ENCODE data around the gene FICD.
"Not testable (repeated sequence)": the region's sequence is repeated elsewhere in the genome, so short reads cannot be mapped to it uniquely, and the experiment has no call there.

The FICD gene

GRCh38 chr12:108484845-108485244 lies 30.2 kb upstream of the FICD start:
- H3K4me2 ChIP-seq, result no peak overlapping the region
- no peak overlapping the region for H3K27ac ChIP-seq
- H3K36me3 ChIP-seq (ENCODE audit: insufficient read depth), result no peaks in the 10 kb centered on the region

GRCh38 chr12:108485371-108485770 lies 29.7 kb upstream of the FICD start:
- H2AFZ ChIP-seq (ENCODE audit: low read depth); H3K79me2 ChIP-seq (ENCODE audit: insufficient read depth, low read depth); H3K4me3 ChIP-seq (IDR thresholded peaks at IDR 0.05; ENCODE audit: insufficient read depth, low read depth, low read length); H3K27ac ChIP-seq; H4K20me1 ChIP-seq (ENCODE audit: insufficient read depth); H3K4me2 ChIP-seq; H3K36me3 ChIP-seq (ENCODE audit: insufficient read depth); H3K4me1 ChIP-seq (ENCODE audit: low read depth, poor library complexity, severe bottlenecking); H3K27me3 ChIP-seq (ENCODE audit: insufficient read depth, low read depth); H3K9ac ChIP-seq: not testable (repeated sequence)

More at GRCh38 chr12:108484845-108485244, 30.2 kb upstream of the FICD start:
- Histone ChIP-seq H2AFZ (ENCODE audit: low read depth) (no peak overlapping the region), H3K27me3 (ENCODE audit: insufficient read depth, low read depth) (no peaks in the 10 kb centered on the region), H4K20me1 (ENCODE audit: insufficient read depth) (no peaks in the 10 kb centered on the region), H3K4me3 (IDR thresholded peaks at IDR 0.05; ENCODE audit: insufficient read depth, low read depth, low read length) (no peak overlapping the region), H3K4me1 (ENCODE audit: low read depth, poor library complexity, severe bottlenecking) (no peaks in the 10 kb centered on the region), H3K9ac (no peak overlapping the region), H3K79me2 (ENCODE audit: insufficient read depth, low read depth) (no peaks in the 10 kb centered on the region)
- no peak for TF ChIP-seq CTCF (conservative IDR thresholded peaks at IDR 0.05; ENCODE audit: low read depth, low read length)

GRCh38 chr12:108487029-108487428 lies 28.0 kb upstream of the FICD start:
- not testable (repeated sequence) for H4K20me1 ChIP-seq (ENCODE audit: insufficient read depth); H3K4me3 ChIP-seq (IDR thresholded peaks at IDR 0.05; ENCODE audit: insufficient read depth, low read depth, low read length); H3K4me2 ChIP-seq; H3K79me2 ChIP-seq (ENCODE audit: insufficient read depth, low read depth); H3K4me1 ChIP-seq (ENCODE audit: low read depth, poor library complexity, severe bottlenecking); H3K36me3 ChIP-seq (ENCODE audit: insufficient read depth); H2AFZ ChIP-seq (ENCODE audit: low read depth); H3K27ac ChIP-seq; H3K9ac ChIP-seq; H3K27me3 ChIP-seq (ENCODE audit: insufficient read depth, low read depth)

- TF ChIP-seq CTCF (conservative IDR thresholded peaks at IDR 0.05; ENCODE audit: low read depth, low read length), result no peak
- H4K20me1 ChIP-seq (ENCODE audit: insufficient read depth), result no peaks in the 10 kb centered on the region
Observed at GRCh38 chr12:108491256-108491655, 23.8 kb upstream of the FICD start.

GRCh38 chr12:108495054-108495453 lies 20.0 kb upstream of the FICD start:
- Histone ChIP-seq H3K4me2 (no peak overlapping the region), H2AFZ (ENCODE audit: low read depth) (no peak overlapping the region), H3K27me3 (ENCODE audit: insufficient read depth, low read depth) (no peaks in the 10 kb centered on the region), H3K79me2 (ENCODE audit: insufficient read depth, low read depth) (no peaks in the 10 kb centered on the region), H3K4me3 (IDR thresholded peaks at IDR 0.05; ENCODE audit: insufficient read depth, low read depth, low read length) (no peak overlapping the region), H3K4me1 (ENCODE audit: low read depth, poor library complexity, severe bottlenecking) (no peaks in the 10 kb centered on the region), H3K36me3 (ENCODE audit: insufficient read depth) (no peaks in the 10 kb centered on the region), H4K20me1 (ENCODE audit: insufficient read depth) (no peaks in the 10 kb centered on the region), H3K27ac (no peak overlapping the region), H3K9ac (no peak overlapping the region)
- TF ChIP-seq CTCF (conservative IDR thresholded peaks at IDR 0.05; ENCODE audit: low read depth, low read length), result peak; percentile 70

More at GRCh38 chr12:108491256-108491655, 23.8 kb upstream of the FICD start:
- H3K79me2 ChIP-seq (ENCODE audit: insufficient read depth, low read depth), result no peaks in the 10 kb centered on the region
- no peaks in the 10 kb centered on the region for H3K36me3 ChIP-seq (ENCODE audit: insufficient read depth)
- H2AFZ ChIP-seq (ENCODE audit: low read depth), result no peak overlapping the region
- H3K9ac ChIP-seq, result no peak overlapping the region
- no peak overlapping the region for H3K4me3 ChIP-seq (IDR thresholded peaks at IDR 0.05; ENCODE audit: insufficient read depth, low read depth, low read length)
- H3K27me3 ChIP-seq (ENCODE audit: insufficient read depth, low read depth), result no peaks in the 10 kb centered on the region
- H3K27ac ChIP-seq, result no peak overlapping the region
- no peak overlapping the region for H3K4me2 ChIP-seq
- H3K4me1 ChIP-seq (ENCODE audit: low read depth, poor library complexity, severe bottlenecking), result no peaks in the 10 kb centered on the region
